ENCODE measurements around the gene RBM5.

- TF ChIP-seq CTCF (conservative IDR thresholded peaks at IDR 0.05 in 1 of 2, IDR thresholded peaks at IDR 0.05 in 1 of 2; ENCODE audit: low read depth in 1 of 2, low read length in 2 of 2) (no peak), EZH2 (IDR thresholded peaks at IDR 0.05; ENCODE audit: low read length, missing control alignments) (no peak)
Observed at GRCh38 chr3:50068134-50068533, 20.6 kb upstream of the RBM5 start.

Measured in fibroblast of lung (primary cell).